ENCODE measurements around the gene PLP2.
"Not testable (repeated sequence)": the region's sequence is repeated elsewhere in the genome, so short reads cannot be mapped to it uniquely, and the experiment has no call there.

Gene PLP2

DNA sequence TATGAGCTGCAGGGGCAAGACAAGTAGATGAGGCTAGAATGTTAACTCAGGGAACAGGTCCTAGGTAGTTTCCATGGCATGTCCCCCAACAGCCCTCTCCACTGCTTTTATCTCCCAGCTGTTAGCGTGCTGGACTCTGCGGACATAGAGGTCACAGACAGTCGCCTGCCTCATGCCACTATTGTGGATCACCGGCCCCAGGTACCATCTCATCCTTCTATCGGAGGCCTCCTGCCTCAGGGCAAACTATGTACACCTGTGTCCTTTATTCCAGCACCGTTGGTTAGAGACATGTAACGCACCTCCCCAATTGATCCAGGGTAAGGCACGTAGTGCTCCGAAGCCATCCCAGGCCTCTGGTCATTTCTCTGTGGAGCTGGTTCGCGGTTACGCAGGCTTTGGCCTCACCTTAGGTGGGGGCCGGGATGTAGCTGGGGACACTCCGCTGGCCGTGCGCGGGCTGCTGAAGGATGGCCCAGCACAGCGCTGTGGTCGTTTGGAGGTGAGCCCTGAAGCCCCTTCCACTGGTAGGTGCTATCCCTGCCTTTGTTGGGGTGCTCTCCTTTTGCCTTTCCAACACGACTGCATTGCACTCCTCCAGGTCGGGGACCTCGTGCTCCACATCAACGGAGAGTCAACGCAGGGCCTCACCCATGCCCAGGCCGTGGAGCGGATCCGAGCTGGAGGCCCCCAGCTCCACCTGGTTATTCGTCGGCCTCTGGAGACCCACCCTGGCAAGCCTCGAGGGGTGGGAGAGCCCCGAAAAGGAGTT lies 6.9 kb upstream of the PLP2 start:
- H3K4me1 ChIP-seq (ENCODE audit: control insufficient read depth in 1 of 2, insufficient read depth in 2 of 2, low read length in 2 of 2): peaks cover 0 to 8% of the 10 kb centered on the region in 2 donors
- H3K27ac ChIP-seq (ENCODE audit: low read length): peak overlapping the region; percentile 74
- no peaks in the 10 kb centered on the region for H3K36me3 ChIP-seq (ENCODE audit: control insufficient read depth in 1 of 2, insufficient read depth in 2 of 2, low read length in 2 of 2)
- H3K27me3 ChIP-seq (ENCODE audit: low read depth, low read length): no peaks in the 10 kb centered on the region
- no peak overlapping the region for H3K4me3 ChIP-seq (ENCODE audit: low read depth in 1 of 2, low read length in 2 of 2)
- no peaks in the 10 kb centered on the region for H3K9me3 ChIP-seq (ENCODE audit: control insufficient read depth in 1 of 2, low read length in 2 of 2)

- H3K9me3 ChIP-seq (ENCODE audit: control insufficient read depth in 1 of 2, low read length in 2 of 2): no peaks in the 10 kb centered on the region
- peak overlapping the region; percentile 94 for H3K27ac ChIP-seq (ENCODE audit: low read length)
- no peaks in the 10 kb centered on the region for H3K36me3 ChIP-seq (ENCODE audit: control insufficient read depth in 1 of 2, insufficient read depth in 2 of 2, low read length in 2 of 2)
- peaks cover 0 to 8% of the 10 kb centered on the region in 2 donors for H3K4me1 ChIP-seq (ENCODE audit: control insufficient read depth in 1 of 2, insufficient read depth in 2 of 2, low read length in 2 of 2)
- H3K27me3 ChIP-seq (ENCODE audit: low read depth, low read length): no peaks in the 10 kb centered on the region
- H3K4me3 ChIP-seq (ENCODE audit: low read depth in 1 of 2, low read length in 2 of 2): peak overlapping the region; percentile 52 to 53
Measured at GRCh38 chrX:49165901-49166881, 5.5 kb upstream of the PLP2 start.

- H3K9me3 ChIP-seq (ENCODE audit: control insufficient read depth in 1 of 2, low read length in 2 of 2): no peaks in the 10 kb centered on the region
- H3K4me1 ChIP-seq (ENCODE audit: control insufficient read depth in 1 of 2, insufficient read depth in 2 of 2, low read length in 2 of 2): peaks cover 0 to 8% of the 10 kb centered on the region in 2 donors
- peak overlapping the region; percentile 94 for H3K27ac ChIP-seq (ENCODE audit: low read length)
- peak overlapping the region; percentile 52 to 53 for H3K4me3 ChIP-seq (ENCODE audit: low read depth in 1 of 2, low read length in 2 of 2)
- H3K27me3 ChIP-seq (ENCODE audit: low read depth, low read length): no peaks in the 10 kb centered on the region
- no peaks in the 10 kb centered on the region for H3K36me3 ChIP-seq (ENCODE audit: control insufficient read depth in 1 of 2, insufficient read depth in 2 of 2, low read length in 2 of 2)
Measured at GRCh38 chrX:49166914-49167739, 4.6 kb upstream of the PLP2 start.

DNA sequence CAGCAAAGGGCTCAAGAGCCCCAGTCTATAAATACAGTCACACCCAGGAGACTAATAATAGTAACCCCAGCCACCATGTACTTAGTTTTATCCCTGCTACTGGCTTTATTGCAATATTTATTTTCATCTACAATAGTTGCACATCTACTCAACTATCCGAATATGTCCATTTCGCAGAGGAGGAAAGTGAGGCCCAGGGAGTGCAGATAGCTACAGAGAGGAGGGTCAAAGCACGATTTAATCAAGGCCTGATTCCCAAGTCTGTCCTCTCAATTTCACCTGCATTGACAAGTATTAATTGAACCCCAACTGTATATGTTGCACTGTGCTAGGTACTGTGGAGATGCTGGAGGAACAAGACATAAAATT lies 4.0 kb upstream of the PLP2 start:
- Histone ChIP-seq H3K4me3 (ENCODE audit: low read depth in 1 of 2, low read length in 2 of 2) (peak overlapping the region; percentile 50 to 53), H3K27ac (ENCODE audit: low read length) (peak overlapping the region; percentile 94), H3K36me3 (ENCODE audit: control insufficient read depth in 1 of 2, insufficient read depth in 2 of 2, low read length in 2 of 2) (no peaks in the 10 kb centered on the region), H3K4me1 (ENCODE audit: control insufficient read depth in 1 of 2, insufficient read depth in 2 of 2, low read length in 2 of 2) (peaks cover 0 to 9% of the 10 kb centered on the region in 2 donors), H3K9me3 (ENCODE audit: control insufficient read depth in 1 of 2, low read length in 2 of 2) (no peaks in the 10 kb centered on the region), H3K27me3 (ENCODE audit: low read depth, low read length) (no peaks in the 10 kb centered on the region)

GRCh38 chrX:49172280-49172780 lies 632 bp downstream of the PLP2 start:
- H3K4me1 ChIP-seq (ENCODE audit: control insufficient read depth in 1 of 2, insufficient read depth in 2 of 2, low read length in 2 of 2): peaks cover 0 to 20% of the 10 kb centered on the region in 2 donors
- H3K27me3 ChIP-seq (ENCODE audit: low read depth, low read length): no peaks in the 10 kb centered on the region
- peak overlapping the region; percentile 65 to 66 for H3K4me3 ChIP-seq (ENCODE audit: low read depth in 1 of 2, low read length in 2 of 2)
- H3K9me3 ChIP-seq (ENCODE audit: control insufficient read depth in 1 of 2, low read length in 2 of 2): no peaks in the 10 kb centered on the region
- H3K36me3 ChIP-seq (ENCODE audit: control insufficient read depth in 1 of 2, insufficient read depth in 2 of 2, low read length in 2 of 2): peaks cover 3 to 16% of the 10 kb centered on the region in 2 donors
- peak overlapping the region; percentile 60 for H3K27ac ChIP-seq (ENCODE audit: low read length)

- H3K4me3 ChIP-seq (ENCODE audit: low read depth in 1 of 2, low read length in 2 of 2); H3K27me3 ChIP-seq (ENCODE audit: low read depth, low read length); H3K9me3 ChIP-seq (ENCODE audit: control insufficient read depth in 1 of 2, low read length in 2 of 2); H3K27ac ChIP-seq (ENCODE audit: low read length): not testable (repeated sequence)
- H3K4me1 ChIP-seq (ENCODE audit: control insufficient read depth in 1 of 2, insufficient read depth in 2 of 2, low read length in 2 of 2): peaks cover 0 to 12% of the 10 kb centered on the region in 2 donors
- peaks cover 3 to 20% of the 10 kb centered on the region in 2 donors for H3K36me3 ChIP-seq (ENCODE audit: control insufficient read depth in 1 of 2, insufficient read depth in 2 of 2, low read length in 2 of 2)
Measured at GRCh38 chrX:49173544-49173943, 1.8 kb downstream of the PLP2 start.

GRCh38 chrX:49174723-49175122 lies 3.0 kb downstream of the PLP2 start:
- H3K4me3 ChIP-seq (ENCODE audit: low read depth in 1 of 2, low read length in 2 of 2): no peak overlapping the region
- H3K27ac ChIP-seq (ENCODE audit: low read length): no peak overlapping the region
- H3K9me3 ChIP-seq (ENCODE audit: control insufficient read depth in 1 of 2, low read length in 2 of 2): no peaks in the 10 kb centered on the region
- peaks cover 3 to 32% of the 10 kb centered on the region in 2 donors for H3K36me3 ChIP-seq (ENCODE audit: control insufficient read depth in 1 of 2, insufficient read depth in 2 of 2, low read length in 2 of 2)
- H3K27me3 ChIP-seq (ENCODE audit: low read depth, low read length): no peaks in the 10 kb centered on the region
- H3K4me1 ChIP-seq (ENCODE audit: control insufficient read depth in 1 of 2, insufficient read depth in 2 of 2, low read length in 2 of 2): peaks cover 0 to 12% of the 10 kb centered on the region in 2 donors

DNA sequence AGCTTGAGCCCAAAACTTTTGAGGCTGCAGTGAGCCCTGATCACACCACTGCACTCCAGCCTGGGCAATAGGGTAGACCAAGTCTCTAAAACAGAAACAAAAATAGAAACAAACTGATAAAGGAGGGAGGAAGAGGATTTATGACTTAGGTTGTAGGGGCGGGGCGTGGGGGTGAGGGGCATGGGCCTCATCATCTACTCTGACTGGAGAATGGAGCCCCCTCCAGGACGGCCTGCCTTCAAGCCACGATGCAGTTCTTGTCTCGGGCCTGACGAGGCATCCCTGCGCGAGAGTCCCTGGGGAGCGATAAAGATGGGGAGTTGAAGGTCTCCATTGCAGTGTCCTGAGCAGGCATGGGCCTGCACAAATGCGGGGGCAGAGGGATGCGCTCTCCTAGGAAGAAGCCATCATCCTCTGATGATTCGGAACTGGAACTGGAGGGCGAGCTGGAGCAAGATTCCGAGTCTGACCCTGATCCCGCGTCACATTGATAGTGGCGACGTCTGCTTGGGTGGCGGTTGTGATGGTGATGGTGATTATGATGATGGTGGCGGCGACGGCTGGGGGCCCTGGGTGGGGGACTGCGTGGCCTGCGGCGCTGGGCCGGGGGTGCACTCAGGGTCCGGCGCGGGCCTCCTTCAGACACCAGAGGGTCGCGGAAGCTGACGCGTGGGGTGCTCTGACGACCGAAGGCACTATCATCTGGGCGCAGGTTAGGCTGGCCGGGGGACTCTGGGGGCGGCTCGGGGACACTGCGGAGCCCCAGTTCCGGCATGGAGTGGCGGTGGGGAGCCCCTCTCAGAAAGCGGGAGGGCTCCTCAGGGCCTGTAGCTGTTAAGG lies 4.0 kb downstream of the PLP2 start:
- no peaks in the 10 kb centered on the region for H3K27me3 ChIP-seq (ENCODE audit: low read depth, low read length)
- H3K36me3 ChIP-seq (ENCODE audit: control insufficient read depth in 1 of 2, insufficient read depth in 2 of 2, low read length in 2 of 2): peaks cover 7 to 35% of the 10 kb centered on the region in 2 donors
- H3K4me1 ChIP-seq (ENCODE audit: control insufficient read depth in 1 of 2, insufficient read depth in 2 of 2, low read length in 2 of 2): peaks cover 0 to 12% of the 10 kb centered on the region in 2 donors
- H3K4me3 ChIP-seq (ENCODE audit: low read depth in 1 of 2, low read length in 2 of 2): no peak overlapping the region
- H3K27ac ChIP-seq (ENCODE audit: low read length): no peak overlapping the region
- H3K9me3 ChIP-seq (ENCODE audit: control insufficient read depth in 1 of 2, low read length in 2 of 2): no peaks in the 10 kb centered on the region

- no peaks in the 10 kb centered on the region for H3K9me3 ChIP-seq (ENCODE audit: control insufficient read depth in 1 of 2, low read length in 2 of 2)
- H3K36me3 ChIP-seq (ENCODE audit: control insufficient read depth in 1 of 2, insufficient read depth in 2 of 2, low read length in 2 of 2): peaks cover 7 to 35% of the 10 kb centered on the region in 2 donors
- H3K27me3 ChIP-seq (ENCODE audit: low read depth, low read length): no peaks in the 10 kb centered on the region
- no peak overlapping the region for H3K4me3 ChIP-seq (ENCODE audit: low read depth in 1 of 2, low read length in 2 of 2)
- no peak overlapping the region for H3K27ac ChIP-seq (ENCODE audit: low read length)
- peaks cover 0 to 12% of the 10 kb centered on the region in 2 donors for H3K4me1 ChIP-seq (ENCODE audit: control insufficient read depth in 1 of 2, insufficient read depth in 2 of 2, low read length in 2 of 2)
Measured at GRCh38 chrX:49176421-49177326, 5.0 kb downstream of the PLP2 start.

Measured in muscle layer of duodenum (tissue), 2 donors.